ENCODE data around the gene LBH.
A peak's percentile ranks its signal among the peaks of the same experiment; 100 is the strongest.

Gene LBH

GRCh38 chr2:30224151-30224550 is 7.2 kb upstream of the LBH start:
- peak overlapping the region; percentile 68 for H3K4me3 Mint-ChIP-seq
- H3K27ac Mint-ChIP-seq: peak overlapping the region; percentile 73
- no peaks in the 10 kb centered on the region for H3K36me3 Mint-ChIP-seq
- H3K27me3 Mint-ChIP-seq: no peaks in the 10 kb centered on the region
- H3K4me1 Mint-ChIP-seq: peaks cover 68% of the 10 kb centered on the region
- no peaks in the 10 kb centered on the region for H3K9me3 Mint-ChIP-seq

GRCh38 chr2:30225131-30225762 is 6.1 kb upstream of the LBH start:
- H3K4me1 Mint-ChIP-seq: peaks cover 75% of the 10 kb centered on the region
- no peaks in the 10 kb centered on the region for H3K36me3 Mint-ChIP-seq
- no peaks in the 10 kb centered on the region for H3K9me3 Mint-ChIP-seq

GRCh38 chr2:30226144-30227032 is 4.9 kb upstream of the LBH start:
- Mint-ChIP-seq H3K9me3 (no peaks in the 10 kb centered on the region), H3K4me3 (peak overlapping the region; percentile 87), H3K4me1 (peaks cover 81% of the 10 kb centered on the region), H3K27ac (peak overlapping the region; percentile 96), H3K36me3 (no peaks in the 10 kb centered on the region), H3K27me3 (no peaks in the 10 kb centered on the region)

More at GRCh38 chr2:30225131-30225762, 6.1 kb upstream of the LBH start:
- H3K27ac Mint-ChIP-seq: peak overlapping the region; percentile 96
- H3K27me3 Mint-ChIP-seq: no peaks in the 10 kb centered on the region
- peak overlapping the region; percentile 87 for H3K4me3 Mint-ChIP-seq

GRCh38 chr2:30229596-30229995 is 1.7 kb upstream of the LBH start:
- peak overlapping the region; percentile 65 for H3K27ac Mint-ChIP-seq
- H3K27me3 Mint-ChIP-seq: no peaks in the 10 kb centered on the region
- peaks cover 2% of the 10 kb centered on the region for H3K36me3 Mint-ChIP-seq
- peaks cover 66% of the 10 kb centered on the region for H3K4me1 Mint-ChIP-seq
- H3K4me3 Mint-ChIP-seq: peak overlapping the region; percentile 77
- H3K9me3 Mint-ChIP-seq: no peaks in the 10 kb centered on the region

GRCh38 chr2:30230497-30231211 is 680 bp upstream of the LBH start:
- Mint-ChIP-seq H3K36me3 (peaks cover 5% of the 10 kb centered on the region), H3K4me3 (peak overlapping the region; percentile 85), H3K9me3 (no peaks in the 10 kb centered on the region), H3K4me1 (peaks cover 66% of the 10 kb centered on the region), H3K27ac (peak overlapping the region; percentile 94), H3K27me3 (no peaks in the 10 kb centered on the region)

GRCh38 chr2:30231996-30232800 is 864 bp downstream of the LBH start:
- H3K36me3 Mint-ChIP-seq: peaks cover 12% of the 10 kb centered on the region
- H3K27ac Mint-ChIP-seq: peak overlapping the region; percentile 94
- H3K27me3 Mint-ChIP-seq: no peaks in the 10 kb centered on the region
- H3K4me3 Mint-ChIP-seq: peak overlapping the region; percentile 88
- H3K4me1 Mint-ChIP-seq: peaks cover 68% of the 10 kb centered on the region
- no peaks in the 10 kb centered on the region for H3K9me3 Mint-ChIP-seq

GRCh38 chr2:30232801-30233130 is 1.4 kb downstream of the LBH start:
- no peaks in the 10 kb centered on the region for H3K9me3 Mint-ChIP-seq
- H3K4me1 Mint-ChIP-seq: peaks cover 68% of the 10 kb centered on the region
- peak overlapping the region; percentile 88 for H3K4me3 Mint-ChIP-seq
- peaks cover 15% of the 10 kb centered on the region for H3K36me3 Mint-ChIP-seq
- peak overlapping the region; percentile 94 for H3K27ac Mint-ChIP-seq
- no peaks in the 10 kb centered on the region for H3K27me3 Mint-ChIP-seq

GRCh38 chr2:30233271-30234009 is 2.1 kb downstream of the LBH start:
- no peaks in the 10 kb centered on the region for H3K27me3 Mint-ChIP-seq
- H3K4me3 Mint-ChIP-seq: peak overlapping the region; percentile 88
- H3K36me3 Mint-ChIP-seq: peaks cover 15% of the 10 kb centered on the region
- no peaks in the 10 kb centered on the region for H3K9me3 Mint-ChIP-seq
- H3K4me1 Mint-ChIP-seq: peaks cover 68% of the 10 kb centered on the region
- peak overlapping the region; percentile 94 for H3K27ac Mint-ChIP-seq

GRCh38 chr2:30234180-30234971 is 3.0 kb downstream of the LBH start:
- Mint-ChIP-seq H3K4me1 (peaks cover 75% of the 10 kb centered on the region), H3K36me3 (peaks cover 20% of the 10 kb centered on the region), H3K27me3 (no peaks in the 10 kb centered on the region), H3K9me3 (no peaks in the 10 kb centered on the region), H3K4me3 (peak overlapping the region; percentile 88), H3K27ac (peak overlapping the region; percentile 94)

GRCh38 chr2:30235008-30235655 is 3.8 kb downstream of the LBH start:
- peak overlapping the region; percentile 94 for H3K27ac Mint-ChIP-seq
- peak overlapping the region; percentile 88 for H3K4me3 Mint-ChIP-seq
- peaks cover 26% of the 10 kb centered on the region for H3K36me3 Mint-ChIP-seq
- H3K4me1 Mint-ChIP-seq: peaks cover 77% of the 10 kb centered on the region
- H3K27me3 Mint-ChIP-seq: no peaks in the 10 kb centered on the region
- H3K9me3 Mint-ChIP-seq: no peaks in the 10 kb centered on the region

- peaks cover 27% of the 10 kb centered on the region for H3K36me3 Mint-ChIP-seq
- H3K4me1 Mint-ChIP-seq: peaks cover 78% of the 10 kb centered on the region
- H3K27ac Mint-ChIP-seq: peak overlapping the region; percentile 94
- H3K27me3 Mint-ChIP-seq: no peaks in the 10 kb centered on the region
- H3K4me3 Mint-ChIP-seq: peak overlapping the region; percentile 88
- no peaks in the 10 kb centered on the region for H3K9me3 Mint-ChIP-seq
Measured at GRCh38 chr2:30235859-30236535, 4.7 kb downstream of the LBH start.

GRCh38 chr2:30236591-30237238 is 5.4 kb downstream of the LBH start:
- Mint-ChIP-seq H3K4me1 (peaks cover 84% of the 10 kb centered on the region), H3K4me3 (peak overlapping the region; percentile 88), H3K9me3 (no peaks in the 10 kb centered on the region), H3K36me3 (peaks cover 27% of the 10 kb centered on the region), H3K27me3 (no peaks in the 10 kb centered on the region), H3K27ac (peak overlapping the region; percentile 94)
